Nephron progenitor cell (in vitro differentiated cells): ENCODE results near the gene EPS15.

Experiments used
- DNase-seq: peaks from one replicate; pipeline ENCODE4 v3.0.0; 2021
- H3K27ac Mint-ChIP-seq: 2 replicates; pipeline ENCODE4 v1.8.0; 2021; ENCODE audit warnings: mild to moderate bottlenecking, moderate library complexity, mixed read lengths
- H3K27me3 Mint-ChIP-seq: 2 replicates; pipeline ENCODE4 v1.8.0; 2021; ENCODE audit warnings: mild to moderate bottlenecking, low read depth, mixed read lengths; ENCODE audit not compliant: poor library complexity
- H3K36me3 Mint-ChIP-seq: 2 replicates; pipeline ENCODE4 v1.8.0; 2021; ENCODE audit warnings: low read depth, mixed read lengths
- H3K4me1 Mint-ChIP-seq: 2 replicates; pipeline ENCODE4 v1.8.0; 2021; ENCODE audit warnings: mixed read lengths
- H3K4me3 Mint-ChIP-seq: 2 replicates; pipeline ENCODE4 v1.8.0; 2021; ENCODE audit warnings: mild to moderate bottlenecking, moderate library complexity, mixed read lengths
- H3K9me3 Mint-ChIP-seq: 2 replicates; pipeline ENCODE4 v1.8.0; 2021; ENCODE audit warnings: mild to moderate bottlenecking, moderate library complexity, mixed read lengths
- CTCF ChIP-seq: fragments of 200-600 bp; sonication (generic); IDR thresholded peaks from 2 replicates; pipeline ENCODE4 v1.5.0; 2021; ENCODE audit warnings: antibody characterized with exemption

The EPS15 gene

GRCh38 chr1:51445351-51446090, 73.5 kb downstream of the EPS15 start:
- Mint-ChIP-seq H3K9me3 (no peaks in the 10 kb centered on the region), H3K4me3 (no peak overlapping the region), H3K27me3 (no peaks in the 10 kb centered on the region), H3K4me1 (no peaks in the 10 kb centered on the region), H3K36me3 (peaks cover 38% of the 10 kb centered on the region), H3K27ac (no peak overlapping the region)
- no peak for TF ChIP-seq CTCF
- no peak for DNase-seq

- Mint-ChIP-seq H3K4me3 (no peak overlapping the region), H3K27ac (no peak overlapping the region), H3K4me1 (no peaks in the 10 kb centered on the region), H3K27me3 (no peaks in the 10 kb centered on the region), H3K36me3 (peaks cover 33% of the 10 kb centered on the region), H3K9me3 (no peaks in the 10 kb centered on the region)
- no peak for DNase-seq
- no peak for TF ChIP-seq CTCF
Observed at GRCh38 chr1:51444534-51445192, 74.4 kb downstream of the EPS15 start.

GRCh38 chr1:51444096-51444495, 75.0 kb downstream of the EPS15 start:
- H3K4me1 Mint-ChIP-seq = no peaks in the 10 kb centered on the region
- DNase-seq = no peak
- H3K36me3 Mint-ChIP-seq = peaks cover 27% of the 10 kb centered on the region
- H3K27ac Mint-ChIP-seq = no peak overlapping the region
- no peak for TF ChIP-seq CTCF
- H3K4me3 Mint-ChIP-seq = no peak overlapping the region
- no peaks in the 10 kb centered on the region for H3K27me3 Mint-ChIP-seq
- H3K9me3 Mint-ChIP-seq = no peaks in the 10 kb centered on the region

GRCh38 chr1:51443555-51443954, 75.5 kb downstream of the EPS15 start:
- no peak overlapping the region for H3K27ac Mint-ChIP-seq
- H3K9me3 Mint-ChIP-seq = no peaks in the 10 kb centered on the region
- TF ChIP-seq CTCF = no peak
- no peaks in the 10 kb centered on the region for H3K4me1 Mint-ChIP-seq
- no peak for DNase-seq
- H3K36me3 Mint-ChIP-seq = peaks cover 24% of the 10 kb centered on the region
- H3K4me3 Mint-ChIP-seq = no peak overlapping the region
- no peaks in the 10 kb centered on the region for H3K27me3 Mint-ChIP-seq

GRCh38 chr1:51442616-51443015, 76.5 kb downstream of the EPS15 start:
- no peaks in the 10 kb centered on the region for H3K9me3 Mint-ChIP-seq
- no peak for DNase-seq
- no peak overlapping the region for H3K4me3 Mint-ChIP-seq
- H3K36me3 Mint-ChIP-seq = peaks cover 20% of the 10 kb centered on the region
- H3K4me1 Mint-ChIP-seq = no peaks in the 10 kb centered on the region
- TF ChIP-seq CTCF = no peak
- H3K27me3 Mint-ChIP-seq = no peaks in the 10 kb centered on the region
- peak overlapping the region; percentile 39 for H3K27ac Mint-ChIP-seq

- H3K4me3 Mint-ChIP-seq = no peak overlapping the region
- no peak overlapping the region for H3K27ac Mint-ChIP-seq
- DNase-seq = no peak
- no peak for TF ChIP-seq CTCF
- H3K36me3 Mint-ChIP-seq = peaks cover 16% of the 10 kb centered on the region
- no peaks in the 10 kb centered on the region for H3K4me1 Mint-ChIP-seq
- no peaks in the 10 kb centered on the region for H3K27me3 Mint-ChIP-seq
- H3K9me3 Mint-ChIP-seq = no peaks in the 10 kb centered on the region
Observed at GRCh38 chr1:51442198-51442597, 76.9 kb downstream of the EPS15 start.
